HG03159 (cell line): ENCODE measurements around the gene GFRA4.

ENCODE experiments used
- ATAC-seq: cut with Tn5 transposase; IDR thresholded peaks from one replicate; pipeline ENCODE4 v1.9.1; 2021; ENCODE audit warnings: mild to moderate bottlenecking, moderate library complexity; ENCODE audit not compliant: unreplicated experiment

Gene GFRA4

GRCh38 chr20:3674995-3675900, 12.0 kb upstream of the GFRA4 start:
- ATAC-seq = no peak

- no peak for ATAC-seq
These were observed 11.2 kb upstream of the GFRA4 start for GRCh38 chr20:3674447-3674846.

- ATAC-seq = no peak
These were observed 10.2 kb upstream of the GFRA4 start for GRCh38 chr20:3673221-3674070.

GRCh38 chr20:3672547-3673171, 9.5 kb upstream of the GFRA4 start:
- no peak for ATAC-seq

- ATAC-seq = no peak
These were observed 8.9 kb upstream of the GFRA4 start for GRCh38 chr20:3671986-3672546.

- ATAC-seq = no peak
These were observed 7.7 kb upstream of the GFRA4 start for GRCh38 chr20:3670945-3671344.

GRCh38 chr20:3670511-3670910, 7.3 kb upstream of the GFRA4 start:
- ATAC-seq = no peak

- no peak for ATAC-seq
These were observed 6.6 kb upstream of the GFRA4 start for GRCh38 chr20:3669710-3670367.

GRCh38 chr20:3667434-3668037, 4.3 kb upstream of the GFRA4 start:
- no peak for ATAC-seq

- no peak for ATAC-seq
These were observed 659 bp upstream of the GFRA4 start for GRCh38 chr20:3663858-3664257.

GRCh38 chr20:3661814-3662665, 1.2 kb downstream of the GFRA4 start:
- no peak for ATAC-seq

GRCh38 chr20:3661060-3661813, 2.0 kb downstream of the GFRA4 start:
- ATAC-seq = no peak

GRCh38 chr20:3660262-3661059, 2.7 kb downstream of the GFRA4 start:
- no peak for ATAC-seq

GRCh38 chr20:3659492-3660261, 3.5 kb downstream of the GFRA4 start:
- ATAC-seq = no peak

- ATAC-seq = peak; percentile 91
These were observed 4.3 kb downstream of the GFRA4 start for GRCh38 chr20:3658716-3659491.

GRCh38 chr20:3658019-3658715, 5.0 kb downstream of the GFRA4 start:
- no peak for ATAC-seq
